SU-DHL-6 (cell line): ENCODE results near the gene IGFBP7.

Experiments
- CTCF ChIP-seq: fragments of 200-600 bp; sonication (generic); IDR thresholded peaks from one replicate; pipeline ENCODE4 v1.5.1; 2017; ENCODE audit warnings: antibody characterized with exemption, mild to moderate bottlenecking, low read length, moderate library complexity; ENCODE audit not compliant: insufficient read depth, poor library complexity, severe bottlenecking
- EZH2phosphoT487 ChIP-seq: fragments of 200-600 bp; sonication (generic), shearing (Covaris generic); conservative IDR thresholded peaks from 2 replicates; pipeline ENCODE4 v1.6.1; 2018; ENCODE audit warnings: mild to moderate bottlenecking, antibody characterized with exemption, low read length, moderate library complexity, mixed read lengths

- no peak for TF ChIP-seq CTCF
- no peak for TF ChIP-seq EZH2phosphoT487
Observed at GRCh38 chr4:57048590-57049304, 61.4 kb downstream of the IGFBP7 start.
